HG03135 (cell line): Measurements from ENCODE around the gene YTHDC2.
A peak's percentile ranks its signal among the peaks of the same experiment; 100 is the strongest.

Source experiments
- ATAC-seq: cut with Tn5 transposase; IDR thresholded peaks from one replicate; pipeline ENCODE4 v1.9.1; 2021; ENCODE audit warnings: mild to moderate bottlenecking, moderate library complexity; ENCODE audit not compliant: unreplicated experiment

Gene YTHDC2

DNA sequence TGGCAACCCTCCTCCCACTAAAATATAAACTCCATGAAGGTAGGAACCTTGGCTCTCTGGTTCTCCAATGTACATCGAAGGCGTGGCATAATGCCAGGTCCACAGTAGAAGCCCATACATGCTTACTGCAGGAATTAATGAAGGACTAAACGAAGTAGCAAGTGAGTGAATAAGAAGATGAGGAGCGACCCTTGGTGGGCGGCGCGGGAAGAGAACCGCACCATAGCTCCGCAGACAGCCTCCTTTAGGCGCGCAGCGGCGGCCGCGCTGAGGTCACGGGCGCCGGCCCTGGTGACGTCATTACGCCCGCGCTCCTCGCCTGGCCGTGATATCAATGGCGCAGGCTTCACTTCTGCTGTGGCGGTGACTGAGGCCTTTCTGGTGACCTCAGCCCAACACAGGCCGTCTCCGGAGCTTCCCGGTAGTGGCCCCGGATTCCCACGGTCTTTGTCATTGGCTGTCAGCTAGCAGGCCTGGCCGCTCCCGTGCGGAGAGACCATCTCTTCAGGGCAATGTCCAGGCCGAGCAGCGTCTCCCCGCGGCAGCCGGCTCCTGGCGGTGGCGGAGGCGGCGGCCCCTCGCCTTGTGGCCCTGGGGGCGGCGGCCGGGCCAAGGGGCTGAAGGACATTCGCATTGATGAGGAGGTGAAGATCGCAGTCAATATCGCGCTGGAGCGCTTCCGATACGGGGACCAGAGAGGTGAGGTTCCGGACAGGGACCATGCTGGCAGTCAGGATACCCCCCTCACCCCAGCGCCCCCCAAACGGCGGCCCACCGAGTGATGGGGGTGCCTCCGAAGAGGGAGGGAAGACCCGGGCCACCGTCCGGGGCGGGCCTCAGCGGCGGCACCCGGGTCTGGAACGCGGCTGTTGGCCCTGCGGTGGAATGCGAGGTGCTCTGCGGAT lies at the start of gene YTHDC2:
YTHDC2 (plus strand) TSS at position 311 of the 905 bp plus-strand sequence; CDS start at position 513, 202 bp downstream.
- peak; percentile 99 for ATAC-seq

DNA sequence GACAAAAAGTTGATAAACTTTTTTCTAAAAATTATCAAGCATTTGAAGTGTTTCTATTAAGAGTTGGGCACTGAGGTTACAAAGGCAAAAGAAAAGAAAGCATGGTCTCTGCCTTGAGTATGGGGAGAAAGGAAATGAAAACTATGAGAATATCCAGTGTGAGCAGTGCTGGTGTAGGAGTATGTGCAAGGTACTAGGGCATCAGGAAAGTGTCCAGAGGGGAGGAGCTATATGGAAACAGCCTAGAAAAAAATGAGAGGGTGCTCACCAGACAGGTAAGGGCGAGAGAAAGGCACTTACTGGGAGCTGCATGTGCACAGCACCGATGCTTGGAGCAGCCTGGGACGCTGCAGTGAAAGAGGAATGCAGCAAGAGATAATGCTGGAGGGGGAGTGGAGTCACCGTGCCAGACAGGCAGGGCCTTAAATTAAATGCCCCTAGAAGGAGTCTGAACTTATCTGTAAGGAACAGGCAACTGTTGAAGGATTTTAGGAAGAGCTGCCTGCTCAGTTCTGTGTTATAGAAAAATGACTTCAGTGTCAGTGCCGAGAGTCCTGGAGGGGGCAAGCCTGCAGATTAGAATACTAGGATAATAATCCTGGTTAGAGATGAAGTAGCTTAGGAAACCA lies 39.3 kb upstream of the YTHDC2 start:
- ATAC-seq = no peak

DNA sequence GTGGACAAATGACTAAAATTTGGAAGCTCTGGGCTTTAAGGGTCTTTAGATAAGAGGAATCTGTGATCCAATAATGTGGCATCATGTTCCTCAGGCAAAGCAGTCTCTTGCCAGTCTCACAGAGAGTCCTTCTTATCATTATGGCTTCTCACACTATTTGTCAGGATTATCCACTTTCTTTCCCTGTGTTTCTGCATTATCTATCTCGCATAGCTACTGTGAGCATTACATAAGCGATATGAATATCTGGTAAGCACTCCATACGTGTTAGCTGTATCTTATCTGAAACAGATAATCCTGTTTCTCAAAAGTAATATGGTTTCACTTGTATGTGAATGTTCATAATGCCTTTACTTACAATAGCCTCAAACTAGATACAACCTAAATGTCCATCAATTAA lies 34.8 kb upstream of the YTHDC2 start:
- no peak for ATAC-seq

DNA sequence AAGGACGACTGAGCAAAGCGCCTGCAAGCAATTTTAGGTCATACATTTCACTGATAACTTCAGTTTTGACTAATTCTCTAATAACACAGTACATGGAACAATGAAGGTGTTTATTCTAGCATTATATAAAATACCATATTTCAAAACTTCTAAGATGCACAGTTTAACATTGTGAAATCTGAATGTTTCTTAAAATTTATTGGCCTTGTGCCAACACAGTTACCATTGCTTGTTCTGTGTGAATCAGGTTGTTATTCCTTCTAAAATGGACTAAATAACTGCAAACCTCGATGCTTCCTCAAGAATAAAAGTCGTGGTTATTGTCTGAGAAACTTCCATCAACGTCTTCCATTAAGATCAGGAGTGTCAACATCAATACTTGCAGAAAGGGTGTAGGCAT lies 33.3 kb upstream of the YTHDC2 start:
- ATAC-seq = no peak

DNA sequence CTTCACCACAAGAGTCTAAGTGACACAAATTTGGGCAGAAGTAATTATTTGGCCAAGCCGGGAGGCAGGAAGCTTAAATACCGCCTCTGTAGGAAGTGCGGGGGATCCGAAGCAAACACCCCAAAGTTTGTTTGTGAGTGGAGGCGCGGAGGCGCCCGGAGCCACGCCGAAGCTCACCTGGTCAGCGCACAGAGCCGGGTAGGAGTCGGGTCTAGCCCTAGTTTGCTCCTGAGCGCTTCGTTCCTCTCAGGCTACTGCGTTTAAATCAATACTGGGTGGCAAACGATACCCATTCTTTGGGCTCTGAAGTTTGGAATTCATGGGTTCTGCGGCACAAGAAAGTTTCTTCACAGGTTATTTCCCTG lies 26.1 kb upstream of the YTHDC2 start:
- no peak for ATAC-seq

DNA sequence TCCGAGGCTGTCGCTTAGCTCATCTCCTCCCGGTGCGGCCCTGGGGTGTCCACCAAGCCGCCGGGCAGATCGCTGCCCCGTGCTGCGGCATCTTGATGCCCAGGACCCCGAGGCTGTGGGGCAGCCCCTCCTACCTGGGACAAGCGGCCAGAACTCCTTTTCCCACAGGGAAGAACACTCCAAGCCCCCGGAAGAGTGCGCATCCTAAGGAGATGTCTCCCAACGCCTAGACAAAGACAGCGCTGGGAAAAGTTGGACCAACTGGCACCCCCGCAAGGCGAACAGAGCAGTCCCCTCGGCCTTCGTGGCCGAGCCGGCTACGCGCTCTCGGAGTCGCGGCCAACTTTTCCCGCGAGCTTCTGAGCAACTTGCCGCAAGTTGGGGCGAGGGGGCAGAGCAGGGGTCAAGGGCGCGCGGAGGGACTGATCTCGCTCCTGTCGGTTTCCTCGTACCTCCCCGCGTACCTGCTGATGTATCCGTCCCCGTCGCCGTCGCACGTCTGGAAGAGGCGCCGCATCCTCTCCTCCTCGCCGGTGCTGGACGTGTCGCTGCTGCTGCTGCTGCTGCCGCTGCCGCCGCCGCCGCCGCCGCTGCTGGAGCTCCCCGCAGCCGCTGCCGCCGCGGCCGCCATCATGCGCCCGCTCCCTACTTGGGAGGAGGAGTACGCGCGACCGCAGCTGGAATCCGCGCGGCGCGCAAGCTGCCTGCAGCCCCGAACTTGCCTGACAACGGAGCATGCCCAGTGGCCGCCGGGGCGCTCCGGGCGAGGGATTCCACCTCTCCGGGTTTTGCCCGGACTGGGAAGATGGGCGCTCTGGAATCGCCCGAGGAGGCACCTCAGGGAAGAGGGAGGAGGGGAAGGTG lies 25.5 kb upstream of the YTHDC2 start, which contains the start of gene MCC:
MCC (minus strand) TSS at position 673 of the 864 bp plus-strand sequence.
- no peak for ATAC-seq

DNA sequence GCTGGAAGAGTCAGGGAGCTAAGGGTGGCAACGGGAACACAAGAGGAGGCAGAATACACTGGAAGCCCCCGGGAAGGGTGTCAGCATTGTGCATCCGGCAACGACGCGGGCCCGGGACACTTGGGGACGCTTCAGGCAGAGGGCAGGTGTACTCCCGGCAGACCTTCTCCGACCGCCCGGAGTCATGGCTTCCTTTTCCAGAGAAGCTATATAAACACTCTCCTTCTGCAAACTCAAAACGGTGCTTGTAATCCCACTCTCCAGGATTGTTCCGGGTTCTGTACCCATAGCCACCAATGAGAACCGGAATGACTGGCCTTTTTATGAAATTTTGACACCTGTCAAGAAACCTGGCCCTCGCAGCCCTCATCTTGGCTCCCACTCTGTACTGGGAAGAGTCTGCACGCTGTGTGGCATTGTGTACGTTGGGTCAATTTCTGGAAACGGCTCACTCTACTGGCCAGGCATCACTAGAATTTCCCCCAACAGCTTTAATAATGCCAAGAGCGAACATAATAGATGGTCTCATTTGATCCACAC lies 24.8 kb upstream of the YTHDC2 start:
- ATAC-seq = no peak

DNA sequence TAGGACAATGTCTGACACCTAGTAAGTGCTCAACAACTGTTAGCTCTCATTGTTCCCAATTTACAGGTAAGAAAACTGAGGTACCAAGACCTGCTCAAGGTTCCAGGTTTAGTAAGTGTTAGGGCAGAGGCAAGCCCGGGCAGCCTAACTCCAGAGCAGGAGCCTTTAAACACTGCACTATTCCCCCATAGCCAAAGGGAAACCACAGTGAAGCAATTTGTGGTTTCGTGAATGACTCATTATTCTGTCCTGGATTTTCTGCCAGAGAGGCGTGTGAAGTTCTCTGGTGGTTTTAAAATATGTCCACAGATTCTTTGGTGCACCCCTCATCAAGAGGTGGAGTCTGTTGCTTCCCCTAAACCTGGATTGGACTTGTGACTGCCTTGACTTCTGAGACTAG lies 24.2 kb upstream of the YTHDC2 start:
- no peak for ATAC-seq

DNA sequence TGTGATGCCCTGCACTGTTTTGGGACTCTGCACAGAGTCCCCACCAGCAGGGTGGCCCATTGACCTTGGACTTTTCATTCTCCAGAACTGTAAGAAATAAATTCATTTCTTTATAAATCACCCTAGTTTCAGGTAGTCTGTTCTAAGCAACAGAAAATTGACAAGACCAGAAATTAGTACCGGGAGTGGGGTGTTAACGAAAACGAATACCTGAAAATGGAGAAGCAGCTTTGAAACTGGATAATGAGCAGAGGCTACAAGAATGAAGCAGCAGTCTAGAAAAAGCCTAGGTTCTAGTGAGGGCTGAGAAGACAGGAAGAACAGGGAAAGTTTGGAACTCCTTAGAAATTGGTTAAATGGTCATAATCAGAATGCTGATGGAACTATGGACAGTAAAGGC lies 23.2 kb upstream of the YTHDC2 start:
- no peak for ATAC-seq

DNA sequence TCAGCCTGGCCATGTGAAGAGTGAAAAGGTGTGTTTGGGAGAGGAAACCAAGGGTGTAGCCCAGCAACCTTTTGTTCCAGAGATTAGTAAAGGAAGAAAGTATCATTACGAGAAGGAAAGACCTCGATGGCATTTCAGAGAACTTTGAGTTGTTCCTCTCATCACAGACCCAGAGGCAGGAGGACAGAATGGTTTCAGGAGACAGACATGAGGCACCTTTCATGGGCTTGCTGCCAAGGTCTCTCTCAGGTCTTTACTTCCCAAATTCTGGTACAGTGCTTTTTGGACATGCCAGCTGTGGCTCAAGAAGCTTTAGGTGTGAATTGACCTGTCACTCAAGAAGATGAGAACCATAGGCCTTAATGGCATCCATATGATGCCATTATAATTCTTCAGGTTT lies 22.5 kb upstream of the YTHDC2 start:
- ATAC-seq = no peak

DNA sequence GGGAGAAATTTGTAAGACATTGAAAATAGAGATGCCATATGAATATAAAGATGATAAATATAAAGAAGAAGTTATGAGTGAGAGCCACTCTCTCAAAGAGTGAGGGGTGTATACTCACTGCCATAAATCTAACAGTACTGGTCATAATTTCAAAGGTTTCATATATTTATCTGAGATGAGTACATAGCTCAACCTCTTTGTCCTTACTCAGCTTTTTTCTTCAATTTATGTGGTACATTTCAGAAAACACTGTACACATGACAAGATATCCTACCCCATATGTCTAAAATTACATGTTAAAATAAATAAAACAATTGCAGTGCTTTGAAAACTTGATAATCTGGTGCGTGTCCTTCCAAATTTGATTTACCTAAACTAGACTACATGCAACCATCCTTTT lies 20.0 kb upstream of the YTHDC2 start:
- no peak for ATAC-seq

DNA sequence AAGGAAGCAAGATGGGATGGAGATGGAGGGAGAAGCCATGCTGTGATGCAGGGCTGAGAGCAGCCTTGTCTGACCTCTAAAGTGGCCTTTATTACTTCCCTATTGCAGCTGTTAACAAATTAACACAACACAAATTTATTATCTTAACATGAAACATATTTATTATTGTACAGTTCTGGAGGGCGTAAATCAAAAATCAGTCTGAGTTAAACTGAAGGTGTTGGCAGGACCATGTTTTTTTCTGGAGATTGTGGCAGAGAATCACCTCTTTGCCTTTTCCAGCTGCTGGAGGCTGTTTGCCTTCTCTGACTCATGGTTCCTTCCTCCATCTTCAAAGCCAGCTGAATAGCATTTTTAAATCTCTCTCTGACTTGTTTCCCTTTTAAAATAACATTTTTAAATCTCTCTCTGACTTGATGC lies 18.1 kb upstream of the YTHDC2 start:
- ATAC-seq = no peak

DNA sequence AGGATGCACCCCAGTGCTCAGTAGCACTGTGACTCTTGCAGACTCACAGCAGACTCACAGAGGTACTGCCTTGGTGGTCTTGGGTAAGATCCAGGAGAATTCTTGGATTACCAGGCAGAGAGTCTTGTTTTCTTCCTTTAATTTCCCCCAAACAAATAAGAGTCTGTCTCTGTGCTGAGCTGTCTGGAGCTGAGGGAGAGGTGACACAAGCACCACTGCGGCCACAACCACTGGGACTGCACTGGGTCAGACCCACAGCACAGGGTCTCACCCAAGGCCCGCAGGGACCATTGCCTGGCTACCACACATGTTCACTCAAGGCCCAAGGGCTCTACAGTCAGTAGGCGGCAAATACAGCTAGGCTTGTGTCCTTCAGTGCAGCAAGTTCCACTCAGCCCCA lies 11.4 kb upstream of the YTHDC2 start:
- ATAC-seq = no peak

DNA sequence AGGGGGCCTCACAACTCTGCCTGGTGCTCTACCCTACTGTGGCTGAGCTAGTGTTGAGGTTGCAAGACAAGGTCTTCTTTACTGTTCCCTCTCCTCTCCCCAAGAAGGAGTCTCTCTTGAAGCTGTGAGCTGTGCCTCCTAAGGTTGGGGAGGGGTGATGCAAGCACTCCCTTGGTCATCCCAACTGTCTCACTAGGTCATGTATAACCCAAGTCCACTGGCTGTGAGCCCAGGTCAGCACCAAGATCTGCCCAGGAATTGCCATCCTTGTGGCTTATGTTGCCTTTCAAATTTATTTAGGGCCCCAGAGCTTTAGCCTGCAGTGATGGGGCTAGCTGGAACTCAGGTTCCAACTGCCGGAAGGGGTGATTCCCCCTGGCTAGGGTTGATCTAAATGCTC lies 10.3 kb upstream of the YTHDC2 start:
- no peak for ATAC-seq

DNA sequence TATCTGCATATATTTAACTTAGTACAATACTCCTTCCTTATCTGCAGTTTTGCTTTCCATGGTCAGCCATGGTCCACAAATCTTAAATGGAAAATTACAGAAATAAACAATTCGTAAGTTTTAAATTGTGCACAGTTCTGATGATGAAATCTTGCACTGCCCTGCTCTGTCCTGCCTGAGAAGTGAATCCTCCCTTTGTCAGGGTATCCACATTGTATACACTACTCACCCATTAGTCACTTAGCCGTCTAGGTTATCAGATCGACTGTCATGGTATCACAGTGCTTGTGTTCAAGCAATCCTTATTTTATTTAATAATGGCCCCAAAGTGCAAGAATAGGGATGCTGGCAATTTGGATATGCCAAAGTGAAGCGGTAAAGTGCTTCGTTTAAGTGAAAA lies 8.3 kb upstream of the YTHDC2 start:
- ATAC-seq = no peak

DNA sequence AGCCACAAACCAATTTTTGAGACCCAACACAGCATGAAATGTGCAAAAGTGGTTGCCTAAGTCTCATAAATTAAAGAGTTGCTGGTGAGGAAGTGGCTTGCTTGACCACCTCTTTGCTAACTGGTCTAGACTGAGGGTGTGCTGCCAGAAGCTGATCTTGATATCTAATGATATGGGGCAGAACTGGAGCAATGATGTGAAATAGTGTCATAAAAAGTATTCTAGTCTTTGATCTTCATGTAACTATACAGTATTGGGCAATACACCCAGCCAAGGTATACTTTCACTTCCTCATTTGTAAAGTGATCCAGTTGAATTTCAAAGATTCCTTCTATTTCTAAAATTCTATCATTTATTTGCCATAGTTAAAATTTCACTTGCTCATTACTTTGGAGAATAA lies 5.9 kb upstream of the YTHDC2 start:
- ATAC-seq = no peak

DNA sequence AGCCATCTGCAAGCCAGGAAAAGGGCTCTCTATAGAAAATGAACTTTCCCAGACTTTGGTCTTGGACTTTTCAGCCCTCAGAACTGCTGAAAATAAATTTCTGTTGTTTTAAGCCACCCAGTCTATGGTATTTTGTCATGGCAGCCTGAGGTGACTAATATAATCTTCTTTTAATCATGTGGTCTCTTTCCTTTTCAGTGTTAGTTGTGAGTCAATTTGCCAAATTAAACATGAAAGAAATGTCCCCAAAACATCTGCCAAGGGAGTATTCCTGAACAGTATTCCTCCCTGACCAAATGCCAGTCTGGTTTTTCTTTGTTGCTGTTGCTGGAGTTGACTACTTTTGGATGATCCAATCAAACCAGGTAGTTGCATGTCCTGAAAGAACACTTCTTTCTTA lies 4.7 kb upstream of the YTHDC2 start:
- ATAC-seq = no peak

DNA sequence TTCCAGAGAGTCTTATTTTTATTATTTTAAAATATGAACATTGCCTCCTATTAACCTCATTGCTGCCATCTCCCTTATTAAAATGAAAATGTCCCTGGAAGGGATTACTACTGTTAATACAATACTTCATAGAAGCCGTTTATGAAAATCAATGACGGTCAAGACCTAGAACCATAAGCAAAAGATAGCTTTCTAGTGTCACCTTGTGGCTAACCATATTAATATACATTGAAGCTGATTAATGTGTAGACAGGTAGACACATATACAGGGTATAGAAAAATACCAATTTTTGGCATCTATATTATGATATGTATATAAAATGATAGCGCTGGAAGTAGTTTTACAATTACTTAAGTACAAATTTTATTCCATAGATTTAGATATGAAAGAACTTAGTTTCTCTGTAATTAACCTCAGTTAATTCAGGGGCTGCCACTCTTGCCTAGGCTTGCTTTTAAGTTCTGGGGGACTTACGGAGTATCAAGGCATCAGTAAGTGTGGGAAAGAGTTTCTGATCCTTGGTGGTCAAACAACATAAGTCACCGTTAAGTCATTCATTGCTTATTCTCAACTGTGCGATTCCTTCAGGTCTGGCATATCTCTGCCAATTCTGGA lies 2.5 kb upstream of the YTHDC2 start:
- no peak for ATAC-seq

DNA sequence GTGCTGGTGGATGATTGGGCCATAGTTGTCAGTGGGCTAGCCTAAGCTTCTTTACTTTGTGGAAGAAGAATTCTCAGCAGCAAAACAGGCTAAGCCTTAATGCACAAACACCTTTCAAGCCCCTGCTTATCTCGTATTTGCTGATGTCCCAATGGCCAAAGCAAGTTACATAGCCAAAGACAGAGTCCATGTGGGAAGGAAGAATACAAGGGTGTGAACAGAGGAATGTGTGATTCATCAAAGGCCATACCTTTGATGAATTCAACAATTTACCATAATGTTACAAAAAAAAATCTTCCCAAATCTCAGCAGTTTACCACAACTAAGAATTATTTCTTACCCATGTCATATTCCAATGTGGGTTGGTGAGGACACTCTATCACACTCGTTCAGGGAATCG lies 1.2 kb upstream of the YTHDC2 start:
- ATAC-seq = no peak

DNA sequence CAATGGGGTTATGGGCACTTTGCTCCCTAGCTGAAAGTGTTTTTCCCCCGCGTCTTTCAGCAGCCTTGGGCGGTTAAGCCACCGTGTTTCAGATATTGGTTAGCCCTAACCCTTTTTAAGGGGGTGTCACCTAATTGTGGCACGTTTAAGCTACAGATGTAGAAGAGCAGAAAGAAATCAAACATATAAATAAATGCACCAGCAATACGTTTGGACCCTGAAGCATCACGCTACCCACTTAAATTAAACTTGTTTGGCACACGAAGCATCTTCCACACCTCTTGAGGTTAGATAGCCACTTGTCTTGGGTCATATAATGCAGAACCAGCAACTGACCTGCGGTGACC lies 768 bp downstream of the YTHDC2 start:
- no peak for ATAC-seq

DNA sequence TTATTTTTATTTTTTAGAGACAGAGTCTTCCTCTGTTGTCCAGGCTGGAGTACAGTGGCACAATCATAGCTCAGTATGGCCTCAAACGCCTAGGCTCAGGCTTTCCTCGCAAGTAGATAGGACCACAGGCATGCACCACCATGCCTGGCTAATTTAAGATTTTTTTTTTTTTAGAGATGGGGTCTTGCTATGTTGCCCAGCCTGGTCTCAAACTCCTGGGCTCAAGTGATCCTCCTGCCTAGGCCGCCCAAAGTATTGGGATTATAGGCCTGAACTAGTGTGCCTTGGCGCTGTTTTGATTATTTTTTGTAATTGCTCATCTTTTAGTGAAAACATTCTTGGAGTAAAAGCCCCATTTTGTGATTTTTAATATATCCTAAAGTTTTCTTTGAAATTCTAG lies 5.4 kb downstream of the YTHDC2 start:
- no peak for ATAC-seq
